GM18873 (cell line): ENCODE results near the gene MPP2.
"Not testable (repeated sequence)": the region's sequence is repeated elsewhere in the genome, so short reads cannot be mapped to it uniquely, and the experiment has no call there.

Experiments
- ATAC-seq: cut with Tn5 transposase; IDR thresholded peaks from one replicate; pipeline ENCODE4 v1.9.1; 2021; ENCODE audit warnings: mild to moderate bottlenecking, moderate library complexity, moderate number of reproducible peaks; ENCODE audit not compliant: unreplicated experiment, low FRiP score

The MPP2 gene

DNA sequence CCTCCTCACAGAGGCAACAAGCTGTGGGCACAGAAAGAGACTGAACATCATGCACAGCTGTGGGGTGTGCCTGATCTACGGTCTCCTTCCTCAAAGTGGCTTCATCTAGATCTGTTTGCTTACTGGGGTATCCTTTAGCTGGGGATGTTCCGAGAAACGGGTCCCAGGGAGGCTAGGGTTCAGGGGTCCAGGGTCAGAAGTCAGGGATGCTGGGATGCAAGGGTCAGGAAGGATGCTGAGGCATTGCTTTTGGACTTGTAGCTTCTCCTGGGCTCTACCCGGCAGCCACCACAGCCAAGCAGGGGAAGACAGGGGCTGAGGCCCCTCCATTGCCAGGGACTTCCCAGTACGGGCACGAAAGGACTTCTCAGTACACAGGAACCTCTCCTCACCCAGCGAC lies 53.8 kb downstream of the MPP2 start:
- ATAC-seq: no peak

DNA sequence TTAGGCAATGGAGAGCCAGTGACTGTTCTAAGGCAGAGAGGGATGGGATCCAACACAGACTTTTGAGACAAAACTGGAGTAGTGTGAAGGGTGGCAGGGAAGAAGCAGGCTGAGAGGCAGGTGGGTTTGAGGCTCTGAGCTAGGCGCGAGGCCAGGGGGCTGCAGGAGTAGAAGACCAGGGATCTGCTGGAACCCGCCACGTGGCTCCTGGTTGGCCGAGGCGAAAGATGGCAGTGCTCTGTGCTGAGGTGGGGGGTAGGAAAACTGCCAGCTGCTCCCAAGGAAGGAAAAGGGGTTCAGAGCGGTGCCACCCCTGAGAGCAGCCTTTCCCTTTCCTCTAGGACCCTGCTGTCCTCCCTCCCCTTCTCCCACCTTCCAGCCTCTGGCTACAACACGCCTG lies 54.8 kb downstream of the MPP2 start:
- no peak for ATAC-seq

DNA sequence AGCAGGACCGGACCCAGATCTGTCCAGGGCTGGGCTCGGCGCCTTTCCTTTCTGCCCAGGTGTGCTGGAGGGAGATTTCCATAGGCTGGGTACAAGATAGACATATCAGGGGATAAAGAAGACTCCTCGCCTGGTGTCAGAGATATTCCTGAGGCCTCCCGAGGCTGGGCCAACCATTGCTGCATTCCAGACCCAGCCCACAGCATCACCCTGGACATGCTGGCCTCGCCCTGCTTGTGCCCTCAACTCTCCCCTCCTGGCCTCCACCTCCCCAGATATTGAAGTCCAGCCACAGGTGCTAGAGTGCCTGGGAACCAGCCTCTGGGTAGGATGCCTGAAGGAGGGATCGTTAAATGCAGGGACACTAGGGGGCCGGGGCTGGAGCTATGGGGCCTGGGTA lies 58.2 kb downstream of the MPP2 start:
- no peak for ATAC-seq

DNA sequence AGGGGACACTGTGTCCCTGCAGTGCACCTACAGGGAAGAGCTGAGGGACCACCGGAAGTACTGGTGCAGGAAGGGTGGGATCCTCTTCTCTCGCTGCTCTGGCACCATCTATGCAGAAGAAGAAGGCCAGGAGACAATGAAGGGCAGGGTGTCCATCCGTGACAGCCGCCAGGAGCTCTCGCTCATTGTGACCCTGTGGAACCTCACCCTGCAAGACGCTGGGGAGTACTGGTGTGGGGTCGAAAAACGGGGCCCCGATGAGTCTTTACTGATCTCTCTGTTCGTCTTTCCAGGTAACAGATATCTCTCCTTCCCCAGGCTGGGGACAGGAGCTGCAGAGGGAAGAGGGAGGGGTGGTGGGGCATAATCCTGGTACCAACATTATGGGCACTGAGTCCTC lies 58.7 kb downstream of the MPP2 start:
- ATAC-seq: no peak

DNA sequence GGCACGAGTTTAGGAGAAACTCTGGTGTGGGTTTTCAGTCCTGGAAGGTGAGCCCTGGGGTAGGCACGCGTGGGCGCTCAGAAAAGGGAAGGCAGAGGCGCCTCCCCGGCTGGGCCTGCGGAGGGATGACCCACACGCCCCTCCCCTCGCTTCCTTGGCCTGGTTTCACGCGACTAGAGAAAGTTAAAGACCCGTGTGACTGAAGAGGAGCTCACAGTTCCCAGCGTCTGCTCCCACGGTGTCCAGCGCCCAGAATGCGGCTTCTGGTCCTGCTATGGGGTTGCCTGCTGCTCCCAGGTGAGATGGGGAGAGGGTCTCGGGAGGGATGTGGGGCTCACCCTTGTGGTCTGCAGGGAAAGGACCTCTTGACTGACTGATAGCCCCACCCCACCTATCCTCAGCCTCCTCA lies 60.4 kb downstream of the MPP2 start, which contains the start of gene CD300LG:
CD300LG (plus strand) TSS at position 214 of the 409 bp plus-strand sequence; CDS start at position 255, 41 bp downstream.
- no peak for ATAC-seq

DNA sequence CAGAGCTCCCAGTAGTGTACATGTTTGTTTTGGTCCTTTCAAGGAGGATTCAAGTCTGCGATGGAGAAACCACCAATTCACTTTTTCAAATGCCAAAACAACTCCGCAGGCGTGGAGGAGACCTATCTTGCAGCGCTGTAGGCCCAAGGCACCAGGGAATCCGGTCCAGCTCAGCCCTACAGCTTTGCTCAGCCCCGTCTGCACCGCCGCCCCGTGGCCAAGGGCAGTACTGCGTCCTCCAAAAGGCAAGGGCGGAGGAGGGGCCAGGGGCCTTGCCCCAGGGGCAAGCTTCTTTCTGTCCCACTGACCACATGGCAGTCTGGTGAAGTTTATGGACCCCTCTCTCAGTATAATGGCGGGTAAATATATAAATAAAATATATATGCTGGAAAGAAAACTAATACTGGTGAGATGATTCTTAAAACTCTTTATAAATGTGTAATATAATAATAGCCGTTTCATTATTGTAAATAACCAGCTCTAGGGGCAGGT lies 61.1 kb downstream of the MPP2 start:
- ATAC-seq: no peak

DNA sequence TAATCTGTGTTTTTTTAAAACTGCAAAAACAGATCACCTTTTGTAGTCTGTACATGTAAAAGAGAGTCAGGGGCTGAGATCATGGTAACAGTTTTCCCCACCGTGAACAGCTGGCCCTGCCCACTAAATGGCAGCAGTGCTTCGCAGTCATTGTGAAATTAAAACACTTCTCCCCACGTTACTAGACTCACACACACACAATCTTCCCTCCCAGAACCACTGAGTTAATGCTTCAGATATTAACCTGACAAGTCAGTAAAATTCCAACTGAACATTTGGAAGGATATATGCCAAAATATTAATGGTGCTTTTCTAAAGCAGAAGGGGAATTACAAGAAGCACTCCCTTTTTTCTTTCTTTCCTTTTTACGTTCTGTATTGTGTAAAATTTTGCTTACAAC lies 61.6 kb downstream of the MPP2 start:
- ATAC-seq: no peak

DNA sequence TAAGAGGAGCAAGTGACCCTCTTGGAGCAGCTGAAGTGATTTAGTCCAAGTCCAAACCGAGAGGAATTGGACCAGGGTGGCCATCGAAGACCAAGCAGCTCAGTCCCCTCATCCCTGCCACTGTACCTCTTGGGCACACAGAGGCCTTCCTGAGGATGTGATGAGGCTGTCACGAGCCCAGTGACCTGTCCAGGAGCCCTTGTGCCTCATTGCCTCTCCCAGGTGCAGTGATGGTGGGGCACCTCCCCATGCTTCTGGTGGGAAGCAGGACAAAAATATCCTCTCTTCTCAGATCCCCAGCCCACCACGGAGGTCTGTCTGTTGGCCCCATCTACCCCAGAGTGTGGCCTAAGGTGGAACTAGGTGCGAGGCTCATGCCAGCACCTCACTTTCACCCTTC lies 63.1 kb downstream of the MPP2 start:
- ATAC-seq: no peak

DNA sequence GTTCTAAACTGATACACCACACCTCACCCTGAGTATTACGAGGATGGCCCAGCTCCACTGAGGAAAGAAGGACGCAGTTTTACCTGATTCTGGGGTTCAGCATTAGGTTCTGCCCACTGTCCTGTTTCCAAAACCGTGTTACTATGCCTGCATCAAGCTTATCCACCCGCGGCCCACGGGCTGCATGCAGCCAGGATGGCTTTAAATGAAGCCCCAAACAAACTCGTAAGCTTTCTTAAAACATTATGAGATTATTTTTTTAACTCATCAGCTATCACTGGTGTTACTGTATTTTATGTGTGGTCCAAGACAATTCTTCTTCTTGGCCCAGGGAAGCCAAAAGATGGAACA lies 64.4 kb downstream of the MPP2 start:
- ATAC-seq: no peak

DNA sequence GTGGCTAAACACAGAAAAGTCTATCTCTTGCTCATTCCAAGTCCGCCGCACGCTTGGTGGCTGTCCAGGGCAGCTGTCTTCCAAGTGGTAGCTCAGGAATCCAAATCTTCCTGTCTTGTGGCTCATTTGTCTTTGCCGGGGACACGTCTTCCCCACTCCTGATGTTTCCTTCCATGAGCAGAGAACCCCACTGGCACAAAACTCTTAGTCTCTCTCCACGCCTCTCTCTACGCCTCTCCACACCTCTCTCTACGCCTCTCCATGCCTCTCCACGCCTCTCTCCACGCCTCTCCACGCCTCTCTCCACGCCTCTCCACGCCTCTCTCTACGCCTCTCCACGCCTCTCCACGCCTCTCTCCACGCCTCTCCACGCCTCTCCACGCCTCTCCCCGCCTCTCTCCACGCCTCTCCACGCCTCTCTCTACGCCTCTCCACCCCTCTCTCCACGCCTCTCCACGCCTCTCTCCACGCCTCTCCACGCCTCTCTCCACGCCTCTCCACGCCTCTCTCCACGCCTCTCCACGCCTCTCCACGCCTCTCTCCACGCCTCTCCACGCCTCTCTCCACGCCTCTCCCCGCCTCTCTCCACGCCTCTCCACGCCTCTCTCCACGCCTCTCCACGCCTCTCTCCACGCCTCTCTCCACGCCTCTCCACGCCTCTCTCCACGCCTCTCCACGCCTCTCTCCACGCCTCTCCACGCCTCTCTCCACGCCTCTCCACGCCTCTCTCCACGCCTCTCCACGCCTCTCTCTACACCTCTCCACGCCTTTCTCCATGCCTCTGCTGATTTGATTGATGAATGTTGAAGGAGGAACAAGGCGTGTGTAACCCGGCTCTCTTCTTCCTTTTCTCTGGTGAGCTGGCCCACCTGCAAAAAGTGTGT lies 65.0 kb downstream of the MPP2 start:
- not testable (repeated sequence) for ATAC-seq

DNA sequence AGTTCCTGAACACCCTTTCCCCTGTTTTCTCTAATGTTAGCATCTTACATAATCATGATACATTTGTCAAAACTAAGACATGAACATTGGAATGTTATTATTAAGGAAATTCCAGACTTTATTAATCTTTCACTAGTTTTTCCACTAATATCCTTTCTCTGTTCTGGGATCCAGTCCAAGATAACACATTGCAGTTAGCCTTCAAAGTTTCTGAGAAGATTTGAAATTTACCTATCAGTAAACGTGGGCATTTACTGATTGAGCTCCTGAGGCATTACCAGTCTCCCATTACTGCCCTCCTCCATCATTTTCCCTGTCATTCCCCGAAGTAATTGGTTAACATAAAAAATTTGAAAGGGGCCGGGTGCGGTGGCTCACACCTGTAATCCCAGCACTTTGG lies 66.1 kb downstream of the MPP2 start:
- no peak for ATAC-seq

DNA sequence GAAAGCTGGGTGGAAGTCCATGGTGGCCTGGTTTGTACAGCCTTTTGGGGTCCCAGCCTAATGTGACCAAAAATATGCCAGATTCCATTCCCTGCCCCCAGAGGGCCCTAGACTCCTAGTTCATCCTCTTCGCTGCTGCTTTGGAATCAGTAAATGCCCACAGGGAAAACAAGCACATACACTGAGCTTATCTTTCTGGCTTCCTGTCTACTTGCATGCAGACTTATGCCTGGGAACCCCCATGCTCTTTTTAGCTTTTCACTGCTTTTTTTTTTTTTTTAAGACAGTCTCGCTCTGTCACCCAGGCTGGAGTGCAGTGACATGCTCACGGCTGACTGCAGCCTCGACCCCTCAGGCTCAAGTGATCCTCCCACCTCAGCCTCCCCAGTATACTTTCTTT lies 66.5 kb downstream of the MPP2 start:
- ATAC-seq: no peak

DNA sequence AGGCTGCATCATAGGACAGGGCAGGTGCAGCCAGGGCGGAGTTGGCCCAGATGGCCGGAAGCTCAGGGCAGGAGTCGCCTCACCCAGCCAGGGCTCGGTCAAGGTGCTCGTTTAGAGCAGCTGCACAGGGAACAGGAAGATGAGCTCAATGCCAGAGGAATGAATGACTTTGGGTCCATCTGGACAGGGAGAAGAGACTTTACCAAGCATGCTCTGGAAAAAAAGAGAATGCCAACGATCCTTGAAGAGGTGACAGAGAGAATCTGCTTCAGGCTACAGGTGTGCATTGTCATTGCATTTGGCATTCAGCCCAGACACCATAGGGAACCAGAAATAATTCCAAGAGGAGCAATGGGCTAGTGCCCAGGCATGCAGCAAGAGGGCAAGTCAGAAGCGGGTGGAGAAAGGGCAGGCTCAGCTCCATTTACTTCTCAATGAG lies 67.6 kb downstream of the MPP2 start:
- ATAC-seq: no peak

DNA sequence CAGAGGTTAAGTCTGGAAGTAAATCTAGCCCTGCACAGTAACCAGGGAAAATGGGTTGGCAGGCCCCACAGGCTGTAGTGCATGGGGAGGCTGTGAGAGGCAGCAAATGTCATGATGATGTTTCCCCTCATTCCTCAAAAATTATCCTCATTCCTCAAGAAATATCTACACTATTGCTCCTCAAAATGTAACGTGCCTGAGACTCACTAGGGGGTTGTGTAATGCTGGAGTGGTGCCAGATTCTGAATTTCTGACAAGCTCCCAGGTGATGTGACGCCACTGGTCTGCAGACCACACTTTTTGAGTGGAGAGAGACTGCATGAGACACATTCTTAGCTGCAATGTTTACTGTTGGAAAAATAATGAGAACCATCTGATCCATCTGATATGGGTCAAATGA lies 73.2 kb downstream of the MPP2 start:
- no peak for ATAC-seq

DNA sequence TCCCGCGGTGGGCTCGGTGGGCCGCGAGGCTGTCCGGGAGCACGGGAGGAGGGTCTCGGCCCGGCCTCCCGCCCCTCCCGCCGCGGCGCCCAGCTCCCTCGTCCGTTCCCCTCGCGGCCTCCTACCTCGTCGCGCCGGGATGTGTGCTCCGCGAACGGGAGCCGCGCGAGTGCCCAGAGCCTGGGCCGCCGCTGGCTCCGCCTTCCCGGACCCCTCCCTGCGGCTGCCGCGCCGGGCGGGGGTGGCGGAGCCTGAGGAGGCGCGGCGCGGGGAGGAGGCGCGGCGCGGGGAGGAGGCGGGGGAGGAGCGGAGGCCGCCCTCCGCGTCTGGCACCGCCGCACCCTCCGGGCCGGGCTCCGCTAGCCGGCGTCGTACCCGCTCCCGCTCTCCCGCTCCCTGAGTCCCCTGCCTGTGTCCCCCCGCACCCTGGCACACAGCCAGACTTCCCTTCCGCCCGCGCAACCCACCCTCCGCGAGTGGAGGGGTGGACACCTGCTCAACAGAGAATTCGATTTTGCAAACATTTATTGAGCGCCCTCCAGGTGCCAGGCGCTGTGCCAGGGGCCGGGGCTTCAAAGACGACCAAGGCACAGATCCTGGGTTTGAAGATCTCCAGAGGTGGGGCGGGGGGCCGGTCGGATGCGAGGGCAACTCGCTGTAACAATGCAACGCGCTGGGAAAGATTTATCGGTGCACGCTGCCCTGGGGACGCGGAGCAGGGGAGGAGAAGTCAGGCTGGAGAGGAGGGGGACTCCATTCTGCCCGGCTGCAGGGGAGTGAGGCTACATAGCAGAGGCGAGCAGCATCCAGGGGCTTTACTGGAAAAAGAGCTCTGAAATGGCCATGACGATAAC lies 74.1 kb downstream of the MPP2 start, which contains the start of gene MPP3:
MPP3 (minus strand) TSS at position 171 of the 854 bp plus-strand sequence. CDS start 1,240 bp downstream, outside the sequence.
- no peak for ATAC-seq

DNA sequence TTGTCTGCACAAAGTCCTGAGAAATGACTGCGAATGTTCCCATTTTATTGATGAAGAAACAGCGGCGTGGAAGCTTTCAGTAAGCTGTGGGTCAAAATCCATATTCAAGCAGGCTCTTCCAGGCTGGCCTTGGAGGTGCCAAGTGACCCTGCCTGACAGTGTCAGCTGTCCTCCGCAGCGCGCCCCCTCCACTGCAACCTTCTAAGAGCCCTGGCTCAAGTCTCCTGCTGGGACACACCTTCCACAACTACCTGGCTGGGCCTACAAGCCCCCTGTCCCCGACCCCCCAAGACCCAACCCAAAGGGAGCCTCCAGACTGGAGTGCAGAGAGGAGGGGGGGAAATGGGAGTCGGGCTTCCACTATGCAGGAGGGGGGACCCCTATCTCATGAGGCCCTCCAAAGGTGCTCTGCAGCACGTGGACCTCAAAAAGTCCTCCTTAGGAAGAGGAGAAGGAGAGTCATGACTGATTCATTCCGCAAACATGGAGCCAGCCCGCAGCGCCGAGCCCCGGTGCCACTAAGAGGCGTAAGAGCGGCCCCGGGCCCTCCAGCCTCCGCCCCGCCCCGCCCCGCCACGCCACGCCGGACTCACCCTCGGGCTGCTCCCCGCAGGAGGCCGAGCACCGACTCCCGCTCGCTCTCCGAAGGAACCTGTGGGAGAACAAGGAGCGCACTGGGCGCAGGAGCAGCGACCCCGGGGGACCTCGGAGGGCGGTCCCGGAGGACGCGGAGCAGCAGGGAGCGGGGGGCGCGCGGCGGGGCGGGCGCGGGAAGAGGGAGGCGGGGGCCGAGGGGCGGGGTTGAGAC lies 75.0 kb downstream of the MPP2 start:
- no peak for ATAC-seq

DNA sequence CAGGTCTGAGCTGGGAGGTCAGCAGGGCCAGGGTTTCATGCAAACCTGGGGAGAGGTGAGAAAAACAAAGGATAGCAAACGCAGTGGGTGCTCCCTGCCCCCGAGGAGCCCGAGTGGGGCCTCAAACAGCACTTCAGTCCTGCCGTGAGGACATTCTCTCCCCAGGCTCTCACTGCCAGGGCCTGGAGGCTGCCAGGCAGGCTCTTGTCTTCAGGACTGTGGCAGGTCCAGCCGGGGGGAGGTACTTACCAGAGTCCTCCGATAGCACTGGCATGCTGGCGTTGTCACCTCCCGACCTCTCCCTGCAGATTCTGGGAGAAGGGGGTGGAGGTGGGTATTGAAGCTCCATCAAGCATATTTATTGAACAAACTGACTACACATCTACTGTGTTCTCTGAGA lies 75.7 kb downstream of the MPP2 start:
- ATAC-seq: no peak

DNA sequence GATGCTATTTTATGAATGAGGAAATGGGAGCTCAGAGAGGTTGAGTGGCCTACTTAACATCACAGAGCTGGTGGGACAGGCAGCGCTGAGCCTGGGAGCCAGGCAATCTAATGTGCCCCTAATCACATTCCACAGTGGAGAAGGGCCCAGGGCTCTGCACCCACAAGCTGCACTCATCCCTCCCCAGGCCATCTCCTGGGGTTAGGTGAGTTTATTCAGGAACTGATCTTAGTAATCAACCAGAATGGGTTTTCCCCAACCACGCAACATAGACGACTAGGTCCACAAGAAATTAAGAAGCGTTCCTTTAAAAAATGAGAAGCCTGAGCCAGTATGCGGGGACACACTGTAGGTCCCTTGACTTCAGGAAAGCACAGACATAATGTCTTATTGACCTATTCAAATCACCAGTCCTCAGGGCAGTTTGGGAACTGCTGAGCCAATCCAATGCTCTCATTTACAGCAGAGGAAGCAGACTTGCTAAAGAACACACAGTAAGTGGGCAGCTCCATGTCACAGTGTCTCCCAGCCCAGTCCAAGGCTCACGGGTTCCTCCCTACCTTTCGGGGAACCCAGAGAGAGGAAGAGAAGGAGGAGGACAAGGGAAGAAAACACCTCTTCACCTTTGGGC lies 76.7 kb downstream of the MPP2 start:
- no peak for ATAC-seq

DNA sequence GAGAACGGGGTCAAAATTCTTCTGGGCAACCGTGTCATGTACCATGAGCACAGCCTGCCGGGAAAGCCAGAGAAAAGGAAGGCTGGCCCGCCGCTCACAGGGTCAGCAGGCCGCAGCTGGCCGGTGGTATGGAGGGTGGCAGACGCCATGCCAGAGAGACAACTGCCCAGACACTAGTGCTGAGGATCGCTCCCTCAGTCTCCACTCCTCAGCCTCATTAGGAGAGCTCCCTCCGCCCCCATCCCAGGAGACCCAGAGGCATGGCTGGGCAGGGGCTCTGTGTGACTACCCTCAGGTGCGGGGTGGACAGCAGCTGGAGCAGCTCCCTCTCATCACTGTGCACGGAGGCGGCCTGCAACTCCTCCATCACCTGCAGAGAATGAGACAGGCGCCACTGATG lies 77.6 kb downstream of the MPP2 start:
- ATAC-seq: no peak

DNA sequence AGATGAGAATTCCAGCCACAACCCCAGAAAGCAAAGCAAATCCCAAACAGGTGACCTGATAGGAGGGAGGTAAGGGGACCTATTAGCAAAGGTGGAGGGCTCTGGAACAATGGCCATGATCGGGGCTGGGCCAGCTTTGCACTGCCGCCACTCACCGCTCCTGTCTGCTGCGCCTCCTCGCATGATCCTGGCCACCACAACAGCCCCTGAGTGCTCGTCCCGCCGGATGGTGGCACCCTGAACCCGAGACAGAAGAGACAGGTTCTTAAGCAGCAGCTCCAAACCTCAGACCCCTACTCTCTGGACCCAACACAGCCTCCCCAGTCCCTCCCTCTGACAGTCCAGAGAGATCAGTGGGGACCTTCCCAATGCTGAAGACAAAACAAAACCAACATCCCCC lies 79.7 kb downstream of the MPP2 start:
- ATAC-seq: no peak
